Measurements from ENCODE around the gene XPO6.

GRCh38 chr16:28098959-28099945 is 112.5 kb downstream of the XPO6 start:
- TF ChIP-seq CTCF (conservative IDR thresholded peaks at IDR 0.05; ENCODE audit: low read length) (no peak), EZH2phosphoT487 (IDR thresholded peaks at IDR 0.05; ENCODE audit: borderline replicate concordance, low read depth, low read length) (no peak)
